Measurements from ENCODE around the gene WDR90.

- TF ChIP-seq CTCF (IDR thresholded peaks at IDR 0.05) (no peak), POLR2A (IDR thresholded peaks at IDR 0.05) (no peak)
Measured at GRCh38 chr16:709566-710499, 60.7 kb downstream of the WDR90 start.
